Bone marrow (tissue), 2 donors: ENCODE measurements around the gene LRRN4CL.

Experiments
- DNase-seq, 2 donors: peaks; one replicate each; lab custom pipeline; 2025; lab: John Stamatoyannopoulos, UW

Gene LRRN4CL

DNA sequence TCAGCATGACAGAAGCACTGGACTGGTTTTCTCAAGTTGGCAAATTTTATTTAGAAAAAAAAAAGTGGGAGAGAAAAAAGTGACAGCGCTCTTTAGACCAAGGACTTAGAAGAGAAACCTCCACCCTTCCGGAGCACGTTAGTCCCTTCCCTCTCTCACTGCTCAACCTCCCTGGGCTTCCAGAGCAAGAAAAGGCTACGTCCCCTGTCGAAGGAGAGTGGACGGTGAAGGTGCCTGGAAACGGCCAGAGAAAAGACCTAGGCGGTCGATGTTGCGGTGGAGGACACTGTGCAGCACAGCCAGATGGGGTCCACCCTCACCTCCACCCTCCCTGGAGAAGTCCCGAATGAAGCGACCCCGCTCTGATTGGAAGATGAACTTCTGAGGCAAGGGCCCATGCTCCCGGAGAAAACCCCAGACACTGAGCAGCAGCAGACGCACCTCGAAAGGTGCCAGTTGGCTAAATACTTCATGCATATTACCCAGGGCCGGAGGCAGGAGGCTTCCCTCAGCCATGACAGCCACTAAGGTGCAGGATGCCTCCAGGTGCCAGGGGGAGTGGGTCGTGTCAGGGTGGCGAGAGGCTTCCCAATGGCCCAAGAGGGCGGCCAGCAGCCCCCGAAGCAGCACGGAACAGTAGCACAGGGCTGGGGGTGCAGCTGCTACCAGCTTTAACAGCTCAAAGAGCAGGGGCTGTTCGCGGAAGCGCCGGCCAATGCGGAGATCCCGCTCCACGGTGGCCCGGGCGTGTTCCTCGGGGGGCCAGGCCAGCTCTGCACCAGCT, 42.3 kb downstream of the LRRN4CL start:
- DNase-seq, result no peak

DNA sequence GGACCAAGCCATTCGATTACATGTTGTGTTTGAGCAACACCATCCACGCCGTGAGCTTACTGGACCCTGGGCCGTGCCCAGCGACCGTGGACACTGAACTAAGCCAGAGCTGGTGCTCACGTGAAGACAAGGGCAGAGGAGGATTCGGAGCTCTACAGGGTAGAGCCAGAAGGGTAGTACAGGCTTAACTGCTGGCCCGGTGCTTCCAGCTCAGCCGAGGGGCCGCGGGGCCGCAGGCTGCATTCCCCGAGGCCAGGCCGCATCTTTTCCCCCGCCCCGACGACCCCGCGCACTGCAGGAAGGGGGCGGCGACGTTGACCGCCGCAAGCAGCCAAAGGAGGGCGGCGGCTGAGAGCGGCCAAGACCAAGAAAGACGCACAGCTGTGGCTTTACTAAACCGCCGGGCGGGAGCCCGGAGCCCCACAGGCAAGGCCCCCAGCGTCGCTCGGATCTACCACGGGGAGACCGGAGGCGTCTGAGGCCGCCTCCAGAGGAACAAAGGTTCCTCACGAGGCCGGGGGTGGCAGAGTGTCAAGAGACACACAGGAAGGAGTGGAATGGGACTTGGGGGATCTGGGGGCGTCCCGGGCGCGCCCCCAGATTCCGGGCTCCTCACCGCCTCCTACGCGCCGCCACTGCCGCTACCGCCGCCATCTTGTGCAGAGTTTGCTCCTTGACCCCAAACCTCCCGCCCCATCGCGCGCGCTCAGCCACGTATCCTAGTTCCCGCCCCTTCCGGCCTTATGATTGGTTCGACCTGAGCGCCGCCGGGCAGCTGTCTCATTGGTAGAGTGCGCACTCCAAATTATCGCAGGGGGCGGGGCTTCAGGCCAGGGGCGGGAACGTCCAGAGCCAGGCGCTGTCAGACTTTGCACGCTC, 43.1 kb downstream of the LRRN4CL start, which contains the start of gene GANAB:
TSS of gene GANAB (minus strand) at position 668 of the 879 bp plus-strand sequence. CDS start at position 654, 14 bp downstream.
- peak; percentile 91 to 99 for DNase-seq

DNA sequence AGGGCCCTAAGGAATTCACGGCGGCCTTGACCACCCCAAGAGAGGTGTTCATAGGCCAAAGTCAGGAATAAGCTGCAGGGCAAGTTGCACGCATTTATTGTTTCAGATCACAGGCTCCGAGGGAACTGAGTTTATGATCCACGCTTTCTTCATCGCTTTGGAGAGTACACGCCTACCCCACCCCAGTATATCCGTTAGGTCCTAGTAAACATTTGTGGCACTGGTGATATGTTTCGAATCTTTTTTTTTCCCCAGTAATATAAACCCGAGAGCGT, 43.7 kb downstream of the LRRN4CL start:
- no peak for DNase-seq

DNA sequence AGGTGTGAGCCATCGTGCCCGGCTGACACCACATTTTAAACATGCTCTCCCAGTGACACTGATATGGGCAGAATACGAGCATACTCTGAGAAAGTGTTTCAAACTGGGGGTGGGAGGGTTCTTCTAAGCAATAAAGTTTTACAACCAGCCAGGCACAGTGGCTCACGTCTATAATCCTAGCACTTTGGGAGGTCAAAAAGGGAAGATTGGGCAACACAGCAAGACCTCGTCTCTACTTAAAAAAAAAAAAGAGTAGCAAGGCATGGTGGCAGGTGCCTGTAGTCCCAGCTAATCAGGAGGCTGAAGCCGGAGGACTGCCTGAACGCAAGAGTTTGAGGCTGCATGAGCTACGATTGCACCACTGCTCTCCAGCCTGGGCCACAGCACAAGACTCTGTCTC, 45.1 kb downstream of the LRRN4CL start:
- DNase-seq, result no peak
